ENCODE data around the gene EFNA5. TPM values are rescaled to one million over a fixed set of nuclear protein-coding genes. Genes with fewer than 3 reads are reported as not detected.

Gene EFNA5
- total and polyA plus RNA-seq, 2 experiments from 2014 or later: 7.5 to 10.1 TPM

GRCh38 chr5:107400328-107400727 lies 270.4 kb downstream of the EFNA5 start (continued):
- TF ChIP-seq ZNF462 (CRISPR knock-in tag; IDR thresholded peaks at IDR 0.05) (no peak), ZNF331 (CRISPR knock-in tag; IDR thresholded peaks at IDR 0.05; ENCODE audit: low read depth) (no peak), ETS1 (IDR thresholded peaks at IDR 0.05) (no peak), EZH2 (IDR thresholded peaks at IDR 0.05; ENCODE audit: low read depth, unreplicated experiment) (no peak), CREB1 (CRISPR knock-in tag; IDR thresholded peaks at IDR 0.05; ENCODE audit: low read depth) (no peak)

GRCh38 chr5:107398703-107399102 lies 272.0 kb downstream of the EFNA5 start:
- peaks cover 69% of the 10 kb centered on the region for H3K4me1 Mint-ChIP-seq
- H2AFZ ChIP-seq: no peak overlapping the region
- H3F3A ChIP-seq (replicated peaks; ENCODE audit: low read depth): no peaks in the 10 kb centered on the region
- no peaks in the 10 kb centered on the region for H3K36me3 Mint-ChIP-seq (ENCODE audit: low read depth)
- H3K36me3 ChIP-seq (ENCODE audit: insufficient read depth): no peaks in the 10 kb centered on the region
- no peaks in the 10 kb centered on the region for H3K27me3 ChIP-seq (ENCODE audit: insufficient read depth)
- no peaks in the 10 kb centered on the region for H4K20me1 ChIP-seq (replicated peaks; ENCODE audit: insufficient read depth)
- 0 out of 2 replicates have a peak, but pooled peaks cover 3% of the 10 kb centered on the region for H3K9me2 ChIP-seq (ENCODE audit: insufficient read depth)
- H3K4me3 Mint-ChIP-seq: no peak overlapping the region
- peaks cover 11% of the 10 kb centered on the region for H3K27me3 Mint-ChIP-seq (ENCODE audit: insufficient read depth, low read depth, poor library complexity)
- no peak for ATAC-seq
- H3K27ac ChIP-seq (ENCODE audit: low read depth): no peak overlapping the region
- H3K4me3 ChIP-seq: no peak overlapping the region
- no peak overlapping the region for H3K4me2 ChIP-seq
- H3K79me2 ChIP-seq (replicated peaks; ENCODE audit: insufficient read depth): no peaks in the 10 kb centered on the region
- no peak overlapping the region for H3K27ac Mint-ChIP-seq
- H3K9me3 Mint-ChIP-seq: no peaks in the 10 kb centered on the region
- peaks cover 63% of the 10 kb centered on the region for H3K4me1 ChIP-seq (ENCODE audit: insufficient read depth)
- no peak for DNase-seq (ENCODE audit: low spot score)
- TF ChIP-seq STAT1 (IDR thresholded peaks at IDR 0.05; ENCODE audit: unreplicated experiment): no peak
- no peak for TF ChIP-seq EZH2phosphoT487 (IDR thresholded peaks at IDR 0.05; ENCODE audit: unreplicated experiment)
- TF ChIP-seq REST (IDR thresholded peaks at IDR 0.05; ENCODE audit: unreplicated experiment): no peak
- TF ChIP-seq POLR2AphosphoS5 (IDR thresholded peaks at IDR 0.05; ENCODE audit: low read depth): no peak
- TF ChIP-seq JUNB (IDR thresholded peaks at IDR 0.05; ENCODE audit: unreplicated experiment): no peak
- TF ChIP-seq EZH2 (IDR thresholded peaks at IDR 0.05; ENCODE audit: low read depth, unreplicated experiment): no peak
- no peak for TF ChIP-seq CTCF (conservative IDR thresholded peaks at IDR 0.05; ENCODE audit: low read depth in 2 of 2)
- TF ChIP-seq ZNF114 (CRISPR knock-in tag; IDR thresholded peaks at IDR 0.05): no peak
- TF ChIP-seq NANOG (IDR thresholded peaks at IDR 0.05; ENCODE audit: borderline replicate concordance): no peak
